ENCODE data around the gene SLC36A4. TPM values are rescaled to one million over a fixed set of nuclear protein-coding genes. Genes with fewer than 3 reads are reported as not detected.
"Not testable (repeated sequence)": the region's sequence is repeated elsewhere in the genome, so short reads cannot be mapped to it uniquely, and the experiment has no call there.

Gene SLC36A4
- total RNA-seq: 10.4 TPM

DNA sequence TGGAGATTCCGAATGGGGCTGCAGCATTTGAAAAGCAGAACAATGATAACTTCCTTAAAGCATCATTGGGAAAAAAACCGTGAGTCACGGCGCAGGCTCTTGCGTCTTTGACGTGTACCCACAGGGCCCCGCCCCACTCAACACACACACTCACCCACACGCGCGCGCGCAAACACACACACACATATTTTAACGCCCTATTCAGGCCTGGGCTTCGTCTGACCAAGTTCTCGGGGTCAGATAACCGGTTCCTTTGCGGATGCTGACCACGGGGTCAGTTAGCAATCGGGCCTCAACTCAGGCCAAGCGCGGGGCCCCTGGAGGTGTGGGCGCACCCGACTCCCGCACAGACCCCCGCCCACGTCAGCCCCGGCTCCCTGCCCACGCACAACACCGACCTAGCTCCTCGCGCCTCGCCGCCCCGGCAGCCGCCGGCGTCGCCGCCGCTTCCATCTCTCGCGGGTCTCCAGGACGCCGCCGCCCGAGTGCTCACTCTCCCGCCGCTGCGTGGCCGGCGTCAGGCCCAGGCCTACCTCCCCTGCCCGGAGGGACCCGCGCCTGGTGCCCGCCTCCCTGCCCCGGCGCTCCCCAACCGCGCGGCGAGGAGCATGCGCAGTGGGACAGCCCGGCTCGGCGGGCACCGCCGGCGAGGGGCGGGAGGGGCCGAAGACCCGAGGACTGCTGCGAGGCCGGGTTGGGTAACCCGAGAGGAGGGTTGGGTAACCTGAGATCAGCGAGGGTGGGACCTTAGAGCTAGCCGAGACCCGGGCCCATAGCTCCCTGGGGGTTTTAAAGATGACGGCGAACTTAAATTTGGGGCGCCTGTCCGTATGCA lies at the start of gene SLC36A4:
SLC36A4 (minus strand) TSS at position 612 of the 835 bp plus-strand sequence; CDS start at position 453, 159 bp downstream.
- DNase-seq: peak; percentile 93

DNA sequence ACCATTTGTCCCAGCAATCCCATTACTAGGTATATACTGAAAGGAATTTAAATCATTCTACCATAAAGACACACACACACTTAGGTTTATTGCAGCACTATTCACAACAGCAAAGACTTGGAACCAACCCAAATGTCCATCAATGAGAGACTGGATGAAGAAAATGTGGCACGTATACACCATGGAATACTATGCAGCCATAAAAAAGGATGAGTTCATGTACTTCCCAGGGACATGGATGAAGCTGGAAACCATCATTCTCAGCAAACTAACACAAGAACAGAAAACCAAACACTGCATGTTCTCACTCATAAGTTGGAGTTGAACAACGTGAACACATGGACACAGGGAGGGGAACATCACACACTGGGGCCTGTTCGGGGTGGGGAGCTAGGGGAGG lies 49.0 kb upstream of the SLC36A4 start:
- DNase-seq: not testable (repeated sequence)

DNA sequence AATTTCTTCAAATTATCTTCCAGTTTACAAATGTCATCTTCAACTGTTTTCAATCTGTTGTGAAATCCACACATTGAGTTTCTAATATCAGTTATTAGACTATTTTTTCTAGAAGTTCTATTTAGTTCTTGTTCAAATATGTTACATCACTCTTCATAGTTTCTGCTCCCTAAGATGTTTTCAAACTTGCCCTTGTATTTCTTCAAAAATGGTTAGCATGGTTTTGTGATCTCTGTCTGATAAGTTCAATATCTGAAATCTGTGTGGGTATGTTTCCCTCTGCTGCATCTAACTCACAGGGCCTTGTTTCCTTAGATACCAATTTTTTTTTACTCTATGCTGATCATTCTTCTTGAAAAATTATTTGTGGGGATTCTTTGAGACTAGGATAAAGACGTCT lies 46.2 kb upstream of the SLC36A4 start:
- no peak for DNase-seq

DNA sequence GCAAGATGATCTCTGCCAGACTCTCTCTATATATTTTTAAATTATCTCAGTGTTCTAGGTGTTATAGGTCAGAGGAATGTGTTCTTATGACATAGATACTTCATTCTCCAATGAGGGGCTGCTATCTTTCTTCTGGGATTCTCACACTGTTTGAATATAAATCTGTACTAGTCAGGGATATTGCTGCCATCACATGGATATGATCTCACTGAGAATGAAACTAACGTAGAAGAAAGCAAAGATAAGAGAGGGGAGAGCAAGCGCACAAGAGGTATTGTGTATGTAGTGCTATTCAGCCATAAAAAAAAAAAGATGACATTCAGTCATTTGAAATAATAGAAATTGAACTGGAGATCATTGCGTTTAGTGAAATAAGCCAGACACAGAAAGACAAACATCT lies 42.2 kb upstream of the SLC36A4 start:
- DNase-seq: no peak

GRCh38 chr11:93238956-93239355 lies 41.2 kb upstream of the SLC36A4 start:
- no peak for DNase-seq

DNA sequence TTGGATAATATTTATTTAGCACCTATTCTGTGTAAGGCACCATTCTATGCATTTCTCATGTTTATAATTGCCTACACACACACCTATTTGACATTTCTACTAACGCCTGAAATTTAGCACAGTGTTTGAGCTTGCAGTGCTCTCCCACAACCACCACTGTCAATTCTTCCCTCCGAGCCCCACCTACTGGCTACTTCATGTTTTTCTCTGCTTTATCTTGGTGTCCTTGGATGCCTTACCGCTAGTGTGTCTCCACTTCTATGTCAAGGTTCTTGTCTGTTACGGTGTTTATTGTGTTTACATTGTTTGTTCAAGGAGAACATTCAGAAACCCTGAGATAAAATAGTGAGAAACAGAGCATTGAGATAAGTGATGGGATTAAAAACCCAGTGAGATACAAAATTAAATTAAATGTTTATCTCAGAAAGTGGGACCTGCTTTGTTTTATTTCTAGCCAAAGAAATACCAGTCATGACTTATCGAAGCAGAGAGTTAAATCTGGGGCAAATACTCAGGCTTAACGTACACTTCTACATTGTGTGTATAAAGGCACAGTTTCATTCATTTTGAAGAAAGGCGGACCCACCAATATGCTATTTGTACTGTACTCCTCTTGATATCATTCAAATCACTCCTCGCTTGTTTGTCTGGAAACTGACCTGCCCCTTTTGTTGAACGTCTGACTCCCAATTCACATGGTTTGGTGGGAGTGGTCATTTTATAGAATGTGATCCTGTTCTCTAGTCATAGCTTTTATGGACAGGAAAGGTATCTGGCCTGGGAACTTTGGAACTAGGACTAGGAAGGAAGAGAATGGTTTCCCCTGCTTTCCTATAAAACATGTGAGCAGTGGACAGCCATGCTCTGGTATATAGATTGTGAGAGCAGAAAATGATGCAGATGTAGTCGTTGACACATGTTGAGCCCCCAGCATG lies 39.2 kb upstream of the SLC36A4 start:
- peak; percentile 57 for DNase-seq

DNA sequence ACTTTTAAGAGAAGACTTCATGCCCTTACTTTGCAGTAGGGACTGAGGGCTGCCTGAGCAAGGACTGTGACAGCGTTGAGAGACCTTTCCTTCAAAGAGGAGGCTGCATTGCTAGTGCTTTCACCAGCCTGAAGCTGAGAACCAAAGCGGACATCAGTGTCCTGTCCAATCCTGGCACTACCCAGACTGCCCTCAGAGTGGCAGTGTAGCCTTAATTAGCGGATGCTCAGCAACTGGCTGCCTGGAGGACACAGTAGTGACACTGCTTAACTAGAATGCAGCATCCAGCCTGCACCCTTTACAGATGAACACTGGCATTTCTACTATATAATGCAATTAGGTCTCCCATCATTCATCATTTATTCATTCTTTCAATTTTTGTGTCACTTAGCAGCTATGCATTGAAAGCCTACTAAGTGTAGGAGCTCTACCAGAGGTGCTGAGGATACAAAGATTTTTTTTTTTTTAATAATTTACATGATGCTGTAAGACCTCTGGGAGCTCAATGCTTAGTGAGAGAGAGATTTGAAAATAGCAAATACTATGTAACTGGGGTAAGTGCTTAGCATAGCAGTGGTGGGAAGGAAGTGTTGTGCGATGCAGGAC lies 36.9 kb upstream of the SLC36A4 start:
- peak; percentile 89 for DNase-seq

DNA sequence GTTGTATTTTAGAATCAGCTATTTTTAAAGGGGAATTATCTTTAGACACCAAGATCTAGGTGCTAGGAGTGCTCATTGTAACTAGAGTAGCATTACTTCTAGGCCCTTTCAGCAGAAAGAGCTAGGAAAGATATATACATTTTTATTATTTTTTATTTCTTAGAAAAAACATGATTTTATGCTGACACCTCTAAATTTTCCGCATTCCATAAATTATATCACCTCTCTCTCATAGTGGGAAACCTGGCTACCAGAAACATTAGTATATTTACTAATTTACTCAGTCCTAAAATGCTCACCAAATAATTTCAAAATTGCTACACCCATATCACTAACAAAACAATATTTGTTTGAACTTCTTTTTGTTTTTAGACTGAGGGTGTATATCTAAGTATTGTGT lies 32.1 kb upstream of the SLC36A4 start:
- no peak for DNase-seq

- peak; percentile 52 for DNase-seq
Measured at GRCh38 chr11:93225662-93226061, 27.9 kb upstream of the SLC36A4 start.

DNA sequence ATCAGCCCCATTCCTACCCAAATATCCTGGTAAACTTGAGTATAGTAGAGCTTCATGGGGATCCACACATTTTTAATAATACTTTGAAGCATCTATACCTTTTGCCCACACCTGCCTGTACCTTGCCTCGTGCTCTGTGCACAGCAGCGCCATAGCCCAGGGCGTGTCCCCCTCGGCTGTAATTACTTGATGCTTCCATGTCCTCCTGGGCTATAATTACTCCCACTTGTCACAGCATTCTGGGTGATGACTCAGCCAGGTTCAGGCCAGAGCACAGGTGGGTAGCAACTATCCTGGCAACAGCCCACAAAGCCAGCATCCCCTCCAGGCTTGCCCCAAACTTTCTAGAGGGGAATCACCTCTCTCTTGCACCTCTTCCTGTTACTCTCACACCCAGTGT lies 23.7 kb upstream of the SLC36A4 start:
- DNase-seq: no peak

DNA sequence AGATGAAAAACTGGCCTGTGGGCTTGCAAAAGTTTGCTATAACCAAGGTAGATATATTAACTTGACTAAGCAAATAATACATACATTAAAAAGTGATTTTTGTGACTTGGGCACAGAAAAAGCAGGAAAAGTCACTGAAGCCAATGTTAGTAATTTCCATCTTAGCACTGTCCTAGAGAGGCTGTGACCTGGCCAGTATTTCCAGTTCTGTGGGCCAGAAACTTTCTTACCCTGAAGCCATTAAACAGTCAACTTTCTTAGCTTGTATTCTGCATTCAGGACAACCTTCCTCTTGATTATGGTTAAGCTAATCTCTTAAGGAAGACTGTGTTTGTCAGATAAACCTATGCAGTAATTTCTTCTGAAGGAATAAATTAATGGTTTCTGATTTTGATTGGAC lies 22.3 kb upstream of the SLC36A4 start:
- DNase-seq: no peak

DNA sequence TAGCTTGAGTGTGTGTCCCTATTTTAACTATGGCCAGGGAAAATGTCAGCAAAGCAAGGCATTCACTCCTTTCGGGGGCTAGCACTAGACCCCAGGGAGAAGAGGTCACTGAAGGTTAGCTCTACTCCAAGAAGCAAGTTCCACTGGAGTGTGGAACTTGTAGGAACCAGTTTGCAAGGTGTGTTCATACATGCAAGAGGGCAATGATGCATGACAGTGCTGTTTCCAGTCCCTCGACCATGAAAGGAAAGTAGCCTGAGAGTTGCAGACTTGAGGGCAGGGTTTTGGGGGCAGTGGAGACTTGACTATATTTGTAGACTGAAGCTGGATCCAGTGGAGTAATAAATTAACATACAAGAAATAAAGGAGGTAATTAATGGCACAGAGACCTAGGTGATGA lies 21.6 kb upstream of the SLC36A4 start:
- DNase-seq: no peak

DNA sequence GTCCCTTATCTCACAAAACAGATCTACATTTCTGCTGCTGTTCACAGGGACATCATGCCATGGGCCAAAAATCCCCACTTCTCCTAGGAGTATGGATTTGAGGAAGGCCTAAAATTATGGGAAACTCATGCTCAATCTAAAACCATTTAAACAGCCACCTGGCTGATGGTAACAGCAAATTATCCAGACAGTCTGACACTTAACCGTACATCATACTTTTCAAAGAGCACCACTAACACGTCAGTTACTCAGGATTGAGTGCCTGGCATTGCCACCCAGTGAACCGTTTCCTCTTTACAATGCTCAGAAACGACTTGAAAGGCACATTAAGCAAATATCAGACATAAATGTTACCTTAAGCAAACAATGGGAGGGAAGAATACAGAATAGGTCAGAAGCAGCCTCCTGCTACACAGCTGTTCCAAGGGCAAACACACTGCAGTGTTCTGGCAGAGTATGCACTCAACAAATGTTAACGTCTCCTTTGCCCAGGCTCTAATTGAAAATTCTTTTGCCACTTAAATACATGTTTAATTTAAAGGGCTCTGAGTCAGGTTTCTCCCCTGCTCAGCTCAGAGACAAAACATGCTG lies 18.8 kb upstream of the SLC36A4 start:
- peak; percentile 4 for DNase-seq

- DNase-seq: no peak
Measured at GRCh38 chr11:93213622-93214021, 15.8 kb upstream of the SLC36A4 start.

GRCh38 chr11:93212094-93212493 lies 14.3 kb upstream of the SLC36A4 start:
- DNase-seq: no peak

GRCh38 chr11:93209466-93209865 lies 11.7 kb upstream of the SLC36A4 start:
- no peak for DNase-seq

DNA sequence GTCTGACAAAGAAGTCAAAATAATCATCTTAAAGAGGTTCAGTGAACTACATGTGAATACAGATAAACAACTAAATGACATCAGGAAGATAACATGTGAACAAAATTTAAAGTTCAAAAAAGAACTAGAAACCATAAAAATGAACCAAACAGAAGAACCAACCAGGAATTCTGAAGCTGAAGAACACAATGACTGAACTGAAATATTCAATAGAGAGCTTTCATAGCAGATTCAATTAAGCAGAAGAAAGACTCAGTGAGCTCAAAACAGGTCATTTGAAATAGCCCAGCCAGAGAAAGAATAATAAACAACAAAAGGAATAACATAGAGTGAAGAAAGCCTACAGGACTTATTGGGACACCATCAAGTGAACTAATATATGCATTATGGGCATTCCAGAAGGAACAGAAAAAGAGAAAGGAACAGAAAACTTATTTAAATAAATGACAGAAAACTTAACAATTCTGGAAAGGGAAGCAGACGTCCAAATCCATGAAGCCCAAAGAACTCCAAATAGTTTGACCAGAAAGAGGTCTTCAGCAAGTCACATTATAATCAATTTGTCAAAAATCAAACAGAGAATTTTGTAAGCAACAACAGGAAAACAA lies 11.0 kb upstream of the SLC36A4 start:
- no peak for DNase-seq

- DNase-seq: no peak
Measured at GRCh38 chr11:93199616-93200015, 1.8 kb upstream of the SLC36A4 start.

- DNase-seq: peak; percentile 56
Measured at GRCh38 chr11:93198215-93198845, 539 bp upstream of the SLC36A4 start.

GRCh38 chr11:93196816-93197379 lies 893 bp downstream of the SLC36A4 start:
- no peak for DNase-seq

DNA sequence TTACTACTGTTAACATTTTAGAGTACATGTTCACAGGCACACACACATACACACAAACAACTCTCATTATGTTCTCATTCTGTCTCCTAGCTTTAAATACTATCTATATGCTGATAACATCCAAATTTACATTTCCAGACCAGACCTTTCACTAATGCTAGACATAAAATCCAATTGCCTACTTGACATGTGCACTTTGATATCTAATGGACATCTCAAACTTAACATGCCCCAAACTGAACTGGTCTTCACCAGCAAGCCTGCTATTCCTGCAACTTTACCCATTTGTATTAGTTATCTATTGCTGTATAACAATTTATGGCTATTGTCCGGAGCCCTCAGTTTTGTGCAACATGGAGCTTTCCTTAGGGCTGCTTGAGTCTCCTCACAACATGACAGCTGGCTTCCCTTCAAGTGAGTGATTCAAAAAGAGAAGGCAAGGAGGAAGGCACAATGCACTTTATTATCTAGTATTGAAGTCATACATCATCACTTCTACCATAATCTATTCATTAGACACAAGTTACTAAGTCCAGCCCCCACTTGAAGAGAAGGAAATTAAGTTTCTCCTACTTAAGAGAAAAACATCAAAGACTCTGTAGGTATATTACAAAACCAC lies 3.0 kb downstream of the SLC36A4 start:
- DNase-seq: no peak

Measured in tongue (tissue), 2 donors.